Neural cell (in vitro differentiated cells): ENCODE results near the gene SLCO6A1. TPM values are rescaled to one million over a fixed set of nuclear protein-coding genes. Genes with fewer than 3 reads are reported as not detected.

Source experiments
- H2AFZ ChIP-seq: fragments of 200-600, 300-800 bp; sonication (generic), shearing (Covaris generic); 2 replicates; pipeline ENCODE4 v1.6.0; 2014; ENCODE audit warnings: low read depth, mild to moderate bottlenecking, antibody characterized with exemption, low read length, moderate library complexity
- H3F3A ChIP-seq: fragments of 200-600 bp; shearing (Covaris generic); 2 replicates; pipeline ENCODE4 v1.6.1; 2016; ENCODE audit warnings: mild to moderate bottlenecking, moderate library complexity, mixed read lengths, antibody characterized with exemption, low read length; ENCODE audit not compliant: insufficient read depth, poor library complexity, severe bottlenecking
- H3K27ac ChIP-seq: fragments of 200-600, 300-800 bp; sonication (generic), shearing (Covaris generic); 2 replicates; pipeline ENCODE4 v1.5.1; 2014; ENCODE audit warnings: mild to moderate bottlenecking, low read length, moderate library complexity
- H3K27me3 ChIP-seq: fragments of 300-800, 200-600 bp; sonication (generic), shearing (Covaris generic); 2 replicates; pipeline ENCODE4 v1.6.0; 2014; ENCODE audit warnings: mild to moderate bottlenecking, low read depth, low read length, moderate library complexity; ENCODE audit not compliant: insufficient read depth
- H3K36me3 ChIP-seq: fragments of 300-800, 200-600 bp; sonication (generic), shearing (Covaris generic); 2 replicates; pipeline ENCODE4 v1.5.1; 2014; ENCODE audit warnings: mild to moderate bottlenecking, antibody characterized with exemption, low read length, moderate library complexity; ENCODE audit not compliant: insufficient read depth
- H3K4me2 ChIP-seq: fragments of 300-800, 200-600 bp; sonication (generic), shearing (Covaris generic); 2 replicates; pipeline ENCODE4 v1.6.0; 2014; ENCODE audit warnings: mild to moderate bottlenecking, low read length
- H3K4me3 ChIP-seq: fragments of 300-800, 200-600 bp; sonication (generic), shearing (Covaris generic); 2 replicates; pipeline ENCODE4 v1.5.1; 2014; ENCODE audit warnings: mild to moderate bottlenecking, low read length, moderate library complexity
- H3K79me2 ChIP-seq: fragments of 200-600 bp; shearing (Covaris generic); replicated peaks from 2 replicates; pipeline ENCODE4 v1.6.0; 2014; ENCODE audit warnings: mild to moderate bottlenecking, low read length, moderate library complexity; ENCODE audit not compliant: insufficient read depth
- H3K9ac ChIP-seq: fragments of 300-800, 200-600 bp; sonication (generic), shearing (Covaris generic); 2 replicates; pipeline ENCODE4 v1.6.1; 2016; ENCODE audit warnings: mild to moderate bottlenecking, low read length, mixed read lengths
- H3K9me2 ChIP-seq: fragments of 200-600 bp; shearing (Covaris generic); 2 replicates; pipeline ENCODE4 v1.6.1; 2016; ENCODE audit warnings: mild to moderate bottlenecking, low read length, mixed read lengths; ENCODE audit not compliant: insufficient read depth
- H3K9me3 ChIP-seq: fragments of 200-600, 300-800 bp; sonication (generic), shearing (Covaris generic); 2 replicates; pipeline ENCODE4 v1.6.1; 2016; ENCODE audit warnings: mild to moderate bottlenecking, mixed run types, low read length, moderate library complexity, mixed read lengths
- H4K20me1 ChIP-seq: fragments of 200-600 bp; shearing (Covaris generic); 2 replicates; pipeline ENCODE4 v1.6.1; 2016; ENCODE audit warnings: mild to moderate bottlenecking, mixed run types; ENCODE audit not compliant: insufficient read depth
- EP300 ChIP-seq: fragments of 450-650 bp; conservative IDR thresholded peaks from 2 replicates; pipeline ENCODE4 v1.6.1; 2014; ENCODE audit warnings: antibody characterized with exemption, mild to moderate bottlenecking, moderate library complexity; ENCODE audit not compliant: poor library complexity, severe bottlenecking
- EZH2 ChIP-seq: fragments of 200-600, 300-800 bp; shearing (Covaris generic), sonication (generic); IDR thresholded peaks from 2 replicates; pipeline ENCODE4 v1.6.1; 2014; ENCODE audit warnings: antibody characterized with exemption, low read length, borderline replicate concordance, mild to moderate bottlenecking; ENCODE audit not compliant: insufficient read depth, poor library complexity, severe bottlenecking
- MXI1 ChIP-seq: fragments of 450-650 bp; conservative IDR thresholded peaks from 2 replicates; pipeline ENCODE4 v1.6.1; 2014; ENCODE audit warnings: antibody characterized with exemption, mild to moderate bottlenecking; ENCODE audit not compliant: poor library complexity, severe bottlenecking
- POLR2AphosphoS5 ChIP-seq: IDR thresholded peaks from 2 replicates; pipeline ENCODE4 v1.6.1; 2012
- RAD21 ChIP-seq: fragments of 450-650 bp; conservative IDR thresholded peaks from 2 replicates; pipeline ENCODE4 v1.6.1; 2014; ENCODE audit warnings: antibody characterized with exemption, mild to moderate bottlenecking, moderate library complexity
- REST ChIP-seq: IDR thresholded peaks from 2 replicates; pipeline ENCODE4 v1.6.1; 2012; ENCODE audit warnings: borderline replicate concordance
- SMC3 ChIP-seq: fragments of 450-650 bp; conservative IDR thresholded peaks from 2 replicates; pipeline ENCODE4 v1.6.1; 2014; ENCODE audit warnings: antibody characterized with exemption, mild to moderate bottlenecking, moderate library complexity; ENCODE audit not compliant: poor library complexity
- TAF1 ChIP-seq: IDR thresholded peaks from 2 replicates; pipeline ENCODE4 v1.6.1; 2012; ENCODE audit warnings: low read depth
- polyA plus RNA-seq: library from polyadenylated mRNA; depleted of rRNA; stranded (reverse); fragments of >200 nt; gene quantifications from 2 replicates; pipeline ENCODE4 v1.2.3, GENCODE V29; 2014
- TF ChIP-seq, protein P1 (sequence below): fragments of 450-650 bp; IDR thresholded peaks from 2 replicates; pipeline ENCODE4 v1.5.1; 2014; ENCODE audit warnings: antibody characterized with exemption, mild to moderate bottlenecking, moderate library complexity; ENCODE audit not compliant: poor library complexity, severe bottlenecking

The SLCO6A1 gene
- polyA plus RNA-seq, 1 donor from 2014 or later: not detected

DNA sequence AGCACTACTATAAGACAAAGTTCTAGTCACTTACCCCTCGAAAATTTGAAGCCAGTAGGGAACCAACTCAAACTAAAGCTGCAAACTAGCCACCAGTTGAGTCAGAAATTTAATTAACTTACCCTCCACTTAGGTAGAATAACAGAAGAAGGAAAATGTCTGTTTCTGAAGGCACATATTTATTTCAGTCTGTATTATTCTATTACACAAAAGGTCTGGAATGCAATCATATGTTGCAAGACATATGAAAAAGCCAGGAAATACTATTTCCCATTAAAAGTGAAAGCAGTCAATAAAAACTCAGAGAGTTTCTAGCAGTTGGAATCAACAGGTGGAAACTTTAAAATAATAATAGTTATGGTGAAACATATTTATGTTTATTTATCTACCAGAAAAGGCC, 123.5 kb downstream of the SLCO6A1 start:
- no peaks in the 10 kb centered on the region for H3K79me2 ChIP-seq
- no peaks in the 10 kb centered on the region for H3K27me3 ChIP-seq
- no peak overlapping the region for H3K4me3 ChIP-seq
- H4K20me1 ChIP-seq: no peaks in the 10 kb centered on the region
- no peaks in the 10 kb centered on the region for H3K9me2 ChIP-seq
- no peak overlapping the region for H3K4me2 ChIP-seq
- H3K9ac ChIP-seq: no peak overlapping the region
- H3F3A ChIP-seq: no peaks in the 10 kb centered on the region
- no peaks in the 10 kb centered on the region for H3K9me3 ChIP-seq
- H2AFZ ChIP-seq: no peak overlapping the region
- no peak overlapping the region for H3K27ac ChIP-seq
- TF ChIP-seq REST (no peak), POLR2AphosphoS5 (no peak), RAD21 (no peak), EP300 (no peak), MXI1 (no peak), EZH2 (no peak), SMC3 (no peak), TAF1 (no peak)
- TF ChIP-seq, protein P1, sequence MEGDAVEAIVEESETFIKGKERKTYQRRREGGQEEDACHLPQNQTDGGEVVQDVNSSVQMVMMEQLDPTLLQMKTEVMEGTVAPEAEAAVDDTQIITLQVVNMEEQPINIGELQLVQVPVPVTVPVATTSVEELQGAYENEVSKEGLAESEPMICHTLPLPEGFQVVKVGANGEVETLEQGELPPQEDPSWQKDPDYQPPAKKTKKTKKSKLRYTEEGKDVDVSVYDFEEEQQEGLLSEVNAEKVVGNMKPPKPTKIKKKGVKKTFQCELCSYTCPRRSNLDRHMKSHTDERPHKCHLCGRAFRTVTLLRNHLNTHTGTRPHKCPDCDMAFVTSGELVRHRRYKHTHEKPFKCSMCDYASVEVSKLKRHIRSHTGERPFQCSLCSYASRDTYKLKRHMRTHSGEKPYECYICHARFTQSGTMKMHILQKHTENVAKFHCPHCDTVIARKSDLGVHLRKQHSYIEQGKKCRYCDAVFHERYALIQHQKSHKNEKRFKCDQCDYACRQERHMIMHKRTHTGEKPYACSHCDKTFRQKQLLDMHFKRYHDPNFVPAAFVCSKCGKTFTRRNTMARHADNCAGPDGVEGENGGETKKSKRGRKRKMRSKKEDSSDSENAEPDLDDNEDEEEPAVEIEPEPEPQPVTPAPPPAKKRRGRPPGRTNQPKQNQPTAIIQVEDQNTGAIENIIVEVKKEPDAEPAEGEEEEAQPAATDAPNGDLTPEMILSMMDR: no peak
- H3K36me3 ChIP-seq: no peaks in the 10 kb centered on the region

DNA sequence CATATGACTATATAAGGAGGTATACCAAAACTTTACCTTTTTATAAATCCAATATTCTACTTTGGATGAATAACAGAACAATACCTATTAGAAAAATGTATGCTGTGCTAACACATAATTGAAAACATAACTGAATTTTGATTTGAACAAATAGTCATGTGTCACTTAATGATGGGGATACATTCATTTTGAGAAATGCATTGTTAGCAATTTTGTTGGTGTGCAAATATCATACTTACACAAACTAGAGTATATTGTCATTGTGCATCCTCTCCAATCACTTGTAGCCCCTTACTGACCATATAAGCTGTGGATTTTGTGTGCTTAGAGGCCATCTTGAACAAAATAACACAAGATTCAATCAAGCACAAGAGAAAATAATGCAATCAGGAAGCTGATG, 130.4 kb downstream of the SLCO6A1 start:
- H3K27me3 ChIP-seq: no peaks in the 10 kb centered on the region
- H3K4me3 ChIP-seq: no peak overlapping the region
- no peaks in the 10 kb centered on the region for H3K9me2 ChIP-seq
- no peaks in the 10 kb centered on the region for H4K20me1 ChIP-seq
- H3K9ac ChIP-seq: no peak overlapping the region
- H3F3A ChIP-seq: no peaks in the 10 kb centered on the region
- H2AFZ ChIP-seq: no peak overlapping the region
- H3K27ac ChIP-seq: no peak overlapping the region
- TF ChIP-seq RAD21 (no peak), EZH2 (no peak), TAF1 (no peak), REST (no peak), SMC3 (no peak), EP300 (no peak), POLR2AphosphoS5 (no peak), MXI1 (no peak)
- TF ChIP-seq, protein P1: no peak
- no peak overlapping the region for H3K4me2 ChIP-seq
- H3K36me3 ChIP-seq: no peaks in the 10 kb centered on the region
- H3K9me3 ChIP-seq: no peaks in the 10 kb centered on the region
- H3K79me2 ChIP-seq: no peaks in the 10 kb centered on the region
